Measurements from ENCODE around the gene ROM1.

ROM1 gene

GRCh38 chr11:62574363-62575071, 38.5 kb upstream of the ROM1 start:
- H3F3A ChIP-seq (ENCODE audit: insufficient read depth, low read length) = peaks cover 10% of the 10 kb centered on the region; the same call in 1 of the 2 replicates
- TF ChIP-seq CTCF (IDR thresholded peaks at IDR 0.05; ENCODE audit: low read length) (no peak), EZH2 (optimal IDR thresholded peaks at IDR 0.05; ENCODE audit: low read depth, low read length) (no peak), EZH2phosphoT487 (IDR thresholded peaks at IDR 0.05; ENCODE audit: low read length) (no peak)
- no peaks in the 10 kb centered on the region for H3K27me3 ChIP-seq (replicated peaks; ENCODE audit: insufficient read depth, low read length)
- H3K9me3 ChIP-seq (replicated peaks; ENCODE audit: insufficient read depth, low read length) = no peaks in the 10 kb centered on the region
- H3K4me1 ChIP-seq (ENCODE audit: low read length) = peaks cover 19% of the 10 kb centered on the region
- H3K4me2 ChIP-seq (ENCODE audit: low read depth, low read length) = peak overlapping the region; percentile 97
- peak overlapping the region; percentile 93 for H2AFZ ChIP-seq (ENCODE audit: low read length)
- H3K9me2 ChIP-seq (replicated peaks; ENCODE audit: insufficient read depth, low read length) = no peaks in the 10 kb centered on the region
- peaks cover 3% of the 10 kb centered on the region; the same call in 1 of the 2 replicates for H3K36me3 ChIP-seq (replicated peaks; ENCODE audit: insufficient read depth, low read length)
- H3K4me3 ChIP-seq (ENCODE audit: low read length) = peak overlapping the region; percentile 85
- peaks cover 47% of the 10 kb centered on the region for H3K79me2 ChIP-seq (ENCODE audit: low read length)
- no peaks in the 10 kb centered on the region for H4K20me1 ChIP-seq (ENCODE audit: insufficient read depth, low read length)
- DNase-seq = peak; percentile 23
- peak overlapping the region; percentile 62; the same call in 1 of the 2 replicates for H3K27ac ChIP-seq (ENCODE audit: low read length)
- H3K9ac ChIP-seq (ENCODE audit: low read length) = peak overlapping the region; percentile 95

DNA sequence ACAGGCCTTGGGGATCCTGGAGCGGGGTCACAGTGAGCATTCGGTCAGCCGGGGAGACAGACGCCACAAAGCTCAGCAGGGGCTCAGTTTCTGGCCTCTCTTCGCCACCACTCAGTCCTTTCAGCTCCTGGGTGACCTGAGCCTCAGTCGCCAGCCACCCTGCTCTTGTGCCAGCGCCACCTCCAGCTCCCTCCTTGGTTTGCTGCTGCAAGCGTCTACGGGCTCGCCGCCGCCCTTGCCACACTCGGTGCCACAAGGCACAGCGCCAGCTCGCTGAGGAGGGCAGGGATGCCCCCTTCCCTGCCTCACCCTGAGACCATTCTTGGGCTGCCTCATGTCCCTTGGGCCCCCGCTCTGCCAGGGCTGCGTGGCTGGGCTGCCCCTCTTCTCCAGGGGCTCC, 37.9 kb upstream of the ROM1 start:
- peak overlapping the region; percentile 95; the same call in 1 of the 2 replicates for H3K9ac ChIP-seq (ENCODE audit: low read length)
- peaks cover 40% of the 10 kb centered on the region for H3K79me2 ChIP-seq (ENCODE audit: low read length)
- H4K20me1 ChIP-seq (ENCODE audit: insufficient read depth, low read length) = no peaks in the 10 kb centered on the region
- peaks cover 19% of the 10 kb centered on the region for H3K4me1 ChIP-seq (ENCODE audit: low read length)
- H3K4me3 ChIP-seq (ENCODE audit: low read length) = peak overlapping the region; percentile 85; the same call in 1 of the 2 replicates
- TF ChIP-seq EZH2phosphoT487 (IDR thresholded peaks at IDR 0.05; ENCODE audit: low read length) (no peak), EZH2 (optimal IDR thresholded peaks at IDR 0.05; ENCODE audit: low read depth, low read length) (no peak), CTCF (IDR thresholded peaks at IDR 0.05; ENCODE audit: low read length) (no peak)
- H3K9me2 ChIP-seq (replicated peaks; ENCODE audit: insufficient read depth, low read length) = no peaks in the 10 kb centered on the region
- H3K4me2 ChIP-seq (ENCODE audit: low read depth, low read length) = peak overlapping the region; percentile 97
- DNase-seq = no peak
- no peaks in the 10 kb centered on the region for H3K27me3 ChIP-seq (replicated peaks; ENCODE audit: insufficient read depth, low read length)
- no peak overlapping the region for H2AFZ ChIP-seq (ENCODE audit: low read length)
- H3K36me3 ChIP-seq (replicated peaks; ENCODE audit: insufficient read depth, low read length) = peaks cover 3% of the 10 kb centered on the region; the same call in 1 of the 2 replicates
- peaks cover 10% of the 10 kb centered on the region; the same call in 1 of the 2 replicates for H3F3A ChIP-seq (ENCODE audit: insufficient read depth, low read length)
- no peaks in the 10 kb centered on the region for H3K9me3 ChIP-seq (replicated peaks; ENCODE audit: insufficient read depth, low read length)
- H3K27ac ChIP-seq (ENCODE audit: low read length) = no peak overlapping the region

- no peak for DNase-seq
- Histone ChIP-seq H3K4me2 (ENCODE audit: low read depth, low read length) (no peak overlapping the region), H3K79me2 (ENCODE audit: low read length) (peaks cover 33% of the 10 kb centered on the region), H3K27me3 (replicated peaks; ENCODE audit: insufficient read depth, low read length) (no peaks in the 10 kb centered on the region), H3K9me2 (replicated peaks; ENCODE audit: insufficient read depth, low read length) (no peaks in the 10 kb centered on the region), H3F3A (ENCODE audit: insufficient read depth, low read length) (peaks cover 10% of the 10 kb centered on the region; the same call in 1 of the 2 replicates), H2AFZ (ENCODE audit: low read length) (no peak overlapping the region), H3K36me3 (replicated peaks; ENCODE audit: insufficient read depth, low read length) (peaks cover 3% of the 10 kb centered on the region; the same call in 1 of the 2 replicates), H3K4me3 (ENCODE audit: low read length) (no peak overlapping the region), H3K9ac (ENCODE audit: low read length) (no peak overlapping the region), H4K20me1 (ENCODE audit: insufficient read depth, low read length) (no peaks in the 10 kb centered on the region), H3K9me3 (replicated peaks; ENCODE audit: insufficient read depth, low read length) (no peaks in the 10 kb centered on the region), H3K4me1 (ENCODE audit: low read length) (peaks cover 19% of the 10 kb centered on the region), H3K27ac (ENCODE audit: low read length) (no peak overlapping the region)
- TF ChIP-seq CTCF (IDR thresholded peaks at IDR 0.05; ENCODE audit: low read length) (no peak), EZH2 (optimal IDR thresholded peaks at IDR 0.05; ENCODE audit: low read depth, low read length) (no peak), EZH2phosphoT487 (IDR thresholded peaks at IDR 0.05; ENCODE audit: low read length) (no peak)
These were observed 37.2 kb upstream of the ROM1 start for GRCh38 chr11:62575837-62576236.

All from MM.1S (cell line).